ENCODE measurements around the gene NFIL3.

DNA sequence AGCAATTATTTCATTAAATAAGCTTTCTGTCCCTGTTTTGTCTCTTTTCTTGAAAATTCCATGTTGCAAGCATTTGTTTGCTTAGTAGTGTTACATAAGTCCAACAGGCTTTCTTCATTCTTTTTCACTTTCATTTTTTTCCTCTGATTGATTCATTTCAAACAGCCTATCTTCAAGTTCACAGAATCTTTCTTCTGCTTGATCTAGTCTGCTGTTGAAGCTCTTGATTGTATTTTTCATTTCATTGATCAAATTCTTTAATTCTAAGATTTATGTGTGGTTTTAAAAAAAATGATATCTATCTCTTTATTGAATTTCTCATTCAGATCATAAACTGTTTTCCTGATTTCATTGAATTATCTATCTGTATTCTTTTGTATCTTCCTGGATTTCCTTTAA, 20.4 kb upstream of the NFIL3 start:
- TF ChIP-seq, protein P1, sequence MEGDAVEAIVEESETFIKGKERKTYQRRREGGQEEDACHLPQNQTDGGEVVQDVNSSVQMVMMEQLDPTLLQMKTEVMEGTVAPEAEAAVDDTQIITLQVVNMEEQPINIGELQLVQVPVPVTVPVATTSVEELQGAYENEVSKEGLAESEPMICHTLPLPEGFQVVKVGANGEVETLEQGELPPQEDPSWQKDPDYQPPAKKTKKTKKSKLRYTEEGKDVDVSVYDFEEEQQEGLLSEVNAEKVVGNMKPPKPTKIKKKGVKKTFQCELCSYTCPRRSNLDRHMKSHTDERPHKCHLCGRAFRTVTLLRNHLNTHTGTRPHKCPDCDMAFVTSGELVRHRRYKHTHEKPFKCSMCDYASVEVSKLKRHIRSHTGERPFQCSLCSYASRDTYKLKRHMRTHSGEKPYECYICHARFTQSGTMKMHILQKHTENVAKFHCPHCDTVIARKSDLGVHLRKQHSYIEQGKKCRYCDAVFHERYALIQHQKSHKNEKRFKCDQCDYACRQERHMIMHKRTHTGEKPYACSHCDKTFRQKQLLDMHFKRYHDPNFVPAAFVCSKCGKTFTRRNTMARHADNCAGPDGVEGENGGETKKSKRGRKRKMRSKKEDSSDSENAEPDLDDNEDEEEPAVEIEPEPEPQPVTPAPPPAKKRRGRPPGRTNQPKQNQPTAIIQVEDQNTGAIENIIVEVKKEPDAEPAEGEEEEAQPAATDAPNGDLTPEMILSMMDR (IDR thresholded peaks at IDR 0.05) = no peak
- TF ChIP-seq EZH2 (IDR thresholded peaks at IDR 0.05; ENCODE audit: borderline replicate concordance, insufficient read depth, low read depth, low read length, poor library complexity, severe bottlenecking) = no peak
